Stimulated activated CD4-positive, alpha-beta T cell treated with anti-CD3 and anti-CD28 coated beads, TNF-alpha, amount 100 ng/mL, for 1 hour (primary cell): ENCODE data around the gene LONRF2.
"Not testable (repeated sequence)": the region's sequence is repeated elsewhere in the genome, so short reads cannot be mapped to it uniquely, and the experiment has no call there.

Experiments used
- DNase-seq, 3 donors: peaks; one replicate each; pipeline ENCODE4 v3.0.0-alpha.2; 2020; ENCODE audit warnings: low read depth in 3 of 3, low spot score in 1 of 3

The LONRF2 gene

GRCh38 chr2:100256416-100256815, 65.9 kb downstream of the LONRF2 start:
- no peak for DNase-seq

DNA sequence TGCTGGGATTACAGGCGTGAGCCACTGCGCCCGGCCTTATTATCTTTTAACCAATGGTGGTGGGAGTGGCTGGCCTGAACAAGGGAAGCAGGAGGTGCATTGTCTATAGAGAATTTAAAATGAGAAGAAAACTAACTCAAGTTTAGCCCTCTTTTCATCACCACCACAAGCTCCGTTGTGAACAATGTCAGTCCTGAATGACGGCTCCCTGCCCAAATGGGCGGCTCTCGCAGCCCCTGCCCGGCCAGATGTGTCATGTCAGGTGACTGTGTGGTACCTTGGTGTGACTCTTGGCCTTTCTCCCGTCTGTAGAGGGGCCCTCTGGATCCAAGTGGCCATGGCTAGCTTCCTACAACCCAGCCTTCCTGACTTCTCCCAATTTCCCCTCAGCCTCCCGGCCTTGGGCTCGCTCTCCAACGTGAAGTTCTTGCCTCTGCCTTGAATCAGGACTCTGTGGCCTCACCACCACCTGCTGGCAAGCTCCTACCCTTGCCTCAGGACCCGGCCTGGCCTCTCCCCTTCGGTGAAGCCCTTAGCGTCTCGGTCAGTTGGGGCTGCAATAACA, 67.6 kb downstream of the LONRF2 start:
- no peak for DNase-seq

DNA sequence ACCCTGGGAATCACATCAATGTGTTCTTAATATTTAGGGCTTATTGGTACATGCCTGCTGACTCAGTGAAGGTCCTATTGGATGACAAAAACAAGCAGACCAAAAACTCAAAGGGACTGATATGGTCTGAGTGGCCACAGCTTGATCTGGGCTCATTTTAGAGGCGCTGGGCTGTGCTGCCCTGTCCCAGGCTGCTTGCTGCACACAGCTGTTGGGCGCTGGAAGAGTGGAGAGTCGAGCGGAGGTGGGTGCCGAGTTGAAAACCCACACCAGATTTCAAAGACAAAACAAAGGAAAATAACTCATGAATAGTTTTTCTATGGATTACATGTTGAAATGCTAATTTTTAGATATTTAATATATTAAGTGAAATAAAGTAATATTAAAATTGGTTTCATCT, 68.5 kb downstream of the LONRF2 start:
- no peak for DNase-seq

DNA sequence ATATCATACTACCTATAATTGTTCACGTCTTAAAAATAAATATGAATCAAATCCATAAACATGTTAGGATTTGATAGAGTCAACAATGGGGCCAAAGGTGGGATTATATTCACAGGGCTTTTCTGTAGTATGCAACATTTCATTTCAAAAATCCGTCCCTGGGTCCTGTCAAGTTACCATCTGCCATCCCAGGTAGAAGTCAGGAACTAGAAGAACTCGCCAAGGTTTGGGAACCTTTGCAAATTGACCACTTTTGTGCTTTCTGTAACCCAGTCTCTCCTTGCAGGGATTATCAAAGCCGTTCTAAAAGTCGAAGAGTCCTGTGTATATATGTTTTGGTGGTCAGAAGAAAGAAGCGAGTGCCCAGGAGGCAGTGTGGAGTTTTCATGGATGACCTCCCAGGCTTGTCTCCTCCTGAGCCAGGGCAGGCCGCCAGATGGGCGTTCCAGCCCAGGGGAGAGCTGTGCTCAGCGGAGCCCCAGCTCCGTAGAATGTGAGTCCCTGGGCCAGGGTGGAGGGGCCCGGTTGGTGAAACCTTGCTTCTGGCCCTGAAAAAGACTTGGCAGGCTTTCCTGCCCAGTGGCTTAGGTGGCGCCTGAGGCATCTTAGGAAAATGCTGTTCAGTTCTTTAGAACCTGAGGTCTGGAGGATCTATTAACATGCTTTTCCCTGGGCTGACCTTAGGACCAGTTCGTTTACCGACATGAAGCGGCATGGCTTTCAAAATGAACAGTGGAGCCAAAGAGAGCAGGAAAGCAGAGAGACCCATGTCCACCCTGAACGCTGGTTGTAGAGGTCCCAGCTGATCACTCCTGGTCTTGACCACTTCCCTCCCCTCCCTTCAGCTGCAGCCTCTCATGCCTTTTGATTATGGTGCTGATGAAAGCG, 69.2 kb downstream of the LONRF2 start:
- DNase-seq: no peak

- DNase-seq: no peak
These were observed 71.7 kb downstream of the LONRF2 start for GRCh38 chr2:100250645-100251044.

DNA sequence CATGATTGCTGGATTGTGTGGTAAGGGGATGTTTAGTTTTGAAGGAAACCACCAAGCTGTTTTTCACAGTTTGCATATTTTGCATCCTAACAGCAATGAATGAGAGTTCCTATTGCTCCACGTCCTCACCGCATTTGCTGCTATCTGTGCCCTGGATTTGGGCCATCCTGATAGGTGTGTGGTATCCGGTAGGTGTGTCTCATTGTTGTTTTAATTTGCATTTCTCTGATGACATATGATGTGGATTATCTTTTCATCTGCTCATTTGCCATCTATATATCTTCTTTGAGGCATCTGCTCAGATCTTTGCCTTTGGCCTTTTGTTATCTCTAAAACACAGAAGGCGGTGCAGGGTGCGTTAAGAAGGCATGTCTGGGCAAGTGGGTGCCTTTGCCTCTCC, 73.3 kb downstream of the LONRF2 start:
- no peak for DNase-seq

DNA sequence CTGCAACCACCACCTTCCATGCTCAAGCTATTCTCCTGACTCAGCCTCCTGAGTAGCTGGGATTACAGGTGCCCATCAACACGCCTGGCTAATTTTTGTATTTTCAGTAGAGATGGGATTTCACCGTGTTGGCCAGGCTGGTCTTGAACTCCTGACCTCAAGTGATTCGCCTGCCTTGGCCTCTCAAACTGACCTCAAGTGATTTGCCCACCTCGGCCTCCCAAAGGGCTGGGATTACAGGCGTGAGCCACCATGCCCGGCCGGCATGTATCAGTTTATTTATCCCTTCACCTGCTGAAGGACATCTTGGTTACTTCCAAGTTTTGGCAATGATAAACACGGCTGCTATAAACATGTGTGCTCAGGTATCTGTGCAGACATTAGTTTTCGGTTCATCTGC, 73.7 kb downstream of the LONRF2 start:
- DNase-seq: not testable (repeated sequence)

DNA sequence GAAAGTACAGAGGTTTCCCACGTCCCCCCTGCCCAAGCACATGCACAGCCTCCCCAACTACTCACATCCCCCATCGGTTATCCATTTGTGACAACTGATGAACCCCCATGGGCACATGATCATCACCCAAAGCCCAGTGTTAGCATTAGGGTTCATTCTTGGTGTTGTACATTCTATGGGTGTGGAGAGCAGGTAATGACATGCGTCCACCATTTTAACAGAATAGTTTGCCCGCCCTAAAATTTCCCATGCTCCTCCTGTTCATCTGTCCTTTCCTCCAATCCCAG, 74.3 kb downstream of the LONRF2 start:
- no peak for DNase-seq

DNA sequence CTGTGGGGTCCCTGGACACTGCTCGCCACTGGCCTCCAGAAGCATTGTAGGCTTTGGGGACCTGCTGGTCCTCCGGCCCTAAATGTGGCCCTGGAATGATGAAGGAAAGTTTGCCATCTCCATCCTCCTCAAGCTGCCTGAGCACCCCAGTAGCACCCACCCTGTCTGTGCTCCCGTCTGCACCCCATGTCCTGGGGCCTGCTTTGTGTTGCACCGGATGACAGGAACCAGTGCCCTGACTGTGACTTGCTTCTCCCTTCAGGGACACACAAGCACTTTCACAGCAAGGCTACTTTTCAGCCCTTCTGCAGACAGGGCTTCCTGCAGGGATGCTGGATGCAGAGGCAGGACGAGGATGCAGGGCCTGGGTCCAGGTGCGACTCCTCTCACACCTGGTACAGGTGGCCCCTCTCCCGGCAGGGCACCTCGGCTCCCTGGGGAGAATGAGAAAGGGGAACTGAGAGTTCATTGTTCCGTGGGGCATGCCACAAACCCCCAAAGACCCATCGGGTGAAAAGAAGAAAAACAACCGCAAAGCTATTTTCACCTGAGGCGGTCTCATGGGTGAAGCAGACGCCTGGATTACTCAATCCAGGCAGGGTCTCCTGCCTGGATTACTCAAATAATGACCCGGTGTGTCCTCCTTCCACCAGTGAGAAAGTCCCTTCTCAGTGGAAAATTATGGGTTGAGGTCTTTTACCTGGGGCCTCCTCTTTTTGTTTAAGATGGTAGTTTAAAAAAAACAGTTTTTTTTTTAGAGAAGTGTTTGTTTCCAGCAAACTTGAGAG, 74.9 kb downstream of the LONRF2 start:
- no peak for DNase-seq

DNA sequence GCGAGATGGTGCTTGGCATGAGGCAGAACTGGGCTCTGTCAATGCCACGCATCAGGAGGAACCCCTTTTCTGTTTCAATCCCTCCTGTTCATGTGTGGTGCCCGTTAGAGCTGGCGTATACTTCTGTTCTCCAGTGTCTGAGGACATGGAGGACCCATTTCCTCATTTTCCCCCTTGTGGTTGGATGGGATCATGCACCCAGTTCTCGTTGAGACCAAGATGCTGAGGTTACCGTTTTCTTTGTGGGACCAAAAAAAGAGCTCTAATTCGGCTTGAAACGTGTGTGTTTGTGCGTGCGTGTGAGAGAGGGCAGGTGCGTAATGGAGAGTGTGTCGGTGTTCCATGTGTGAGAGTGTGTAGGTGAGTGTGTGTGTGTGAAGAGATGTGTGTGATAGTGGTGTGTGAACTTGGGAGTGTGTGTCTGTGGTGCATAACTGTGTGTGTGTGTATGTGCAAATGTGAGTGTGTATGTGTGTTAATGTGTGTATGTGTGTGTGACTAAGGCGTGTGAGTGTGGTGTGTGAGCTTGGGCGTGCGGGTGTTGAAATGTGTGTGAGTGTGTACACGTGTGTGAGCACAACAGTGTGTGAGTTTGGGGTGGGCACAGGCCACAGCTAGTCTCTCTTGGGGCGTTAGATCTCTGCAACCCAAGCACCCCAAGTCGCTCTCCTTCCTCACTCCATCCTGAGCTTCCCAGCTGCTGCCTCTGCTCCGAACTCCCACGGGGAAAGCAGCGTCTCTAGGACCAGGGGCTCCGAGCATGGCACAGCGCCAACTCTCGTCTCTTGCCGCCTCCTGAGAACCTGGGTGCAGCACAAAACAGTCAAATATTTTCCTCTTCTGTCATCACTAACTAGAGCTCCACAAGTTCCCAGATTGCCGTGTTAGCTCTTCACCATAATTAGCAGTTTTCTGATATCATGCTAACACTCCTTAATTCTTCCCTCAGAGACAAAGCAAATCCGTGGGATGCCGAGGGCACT, 75.8 kb downstream of the LONRF2 start:
- DNase-seq: no peak

DNA sequence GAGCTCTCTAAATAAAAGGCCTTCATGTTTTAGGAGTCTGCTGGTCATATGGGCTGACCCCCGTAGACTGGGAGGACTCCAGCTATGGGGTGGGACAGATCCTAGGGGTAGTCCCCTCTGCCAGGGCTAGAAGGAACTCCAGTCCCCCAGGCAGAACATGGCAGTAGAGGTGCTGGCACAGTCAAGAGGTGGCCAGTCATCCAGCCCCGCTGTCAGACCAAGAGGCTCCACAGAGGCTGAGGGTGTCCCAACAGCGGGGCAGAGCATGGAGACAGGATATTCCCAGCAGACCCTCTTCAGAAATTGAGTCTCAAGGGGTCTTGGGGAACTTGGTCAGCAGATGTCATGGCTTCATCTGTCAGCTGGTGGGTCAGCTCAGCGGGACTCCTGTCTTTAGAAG, 76.6 kb downstream of the LONRF2 start:
- no peak for DNase-seq

DNA sequence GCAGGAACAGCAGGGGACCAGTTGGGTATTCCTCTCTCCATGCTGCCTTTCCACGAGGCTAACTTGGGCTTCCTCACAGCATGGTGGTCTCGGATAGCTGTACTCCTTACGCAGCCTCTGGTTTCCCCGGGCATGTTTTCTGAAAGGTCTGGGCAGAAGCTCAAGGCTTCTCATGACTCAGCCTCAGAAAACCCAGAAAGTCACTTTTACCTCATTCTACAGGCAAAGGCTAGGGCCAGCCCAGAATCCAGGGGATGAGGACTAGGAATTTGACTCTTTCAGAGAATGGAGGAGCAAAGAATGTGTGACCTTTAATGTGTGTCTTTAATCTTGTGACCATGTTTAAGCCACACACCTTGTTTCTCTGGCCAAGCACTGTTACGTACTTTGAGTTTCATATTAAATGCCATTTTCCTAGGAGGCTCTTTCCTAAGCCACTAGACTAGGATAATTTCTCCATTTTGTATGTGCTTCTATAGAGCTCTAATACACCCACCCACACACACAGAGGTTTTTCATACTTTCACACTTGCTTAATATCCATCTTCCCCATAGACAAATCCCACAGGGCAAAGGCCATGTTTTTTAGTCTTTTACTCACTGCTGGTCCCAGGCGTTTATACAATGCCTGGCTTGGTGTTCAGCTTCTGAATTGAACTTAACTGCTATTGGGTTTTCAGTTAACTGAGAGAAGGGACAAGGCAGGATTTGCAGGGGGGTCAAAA, 77.3 kb downstream of the LONRF2 start:
- no peak for DNase-seq

- DNase-seq: no peak
These were observed 78.7 kb downstream of the LONRF2 start for GRCh38 chr2:100243631-100244030.

DNA sequence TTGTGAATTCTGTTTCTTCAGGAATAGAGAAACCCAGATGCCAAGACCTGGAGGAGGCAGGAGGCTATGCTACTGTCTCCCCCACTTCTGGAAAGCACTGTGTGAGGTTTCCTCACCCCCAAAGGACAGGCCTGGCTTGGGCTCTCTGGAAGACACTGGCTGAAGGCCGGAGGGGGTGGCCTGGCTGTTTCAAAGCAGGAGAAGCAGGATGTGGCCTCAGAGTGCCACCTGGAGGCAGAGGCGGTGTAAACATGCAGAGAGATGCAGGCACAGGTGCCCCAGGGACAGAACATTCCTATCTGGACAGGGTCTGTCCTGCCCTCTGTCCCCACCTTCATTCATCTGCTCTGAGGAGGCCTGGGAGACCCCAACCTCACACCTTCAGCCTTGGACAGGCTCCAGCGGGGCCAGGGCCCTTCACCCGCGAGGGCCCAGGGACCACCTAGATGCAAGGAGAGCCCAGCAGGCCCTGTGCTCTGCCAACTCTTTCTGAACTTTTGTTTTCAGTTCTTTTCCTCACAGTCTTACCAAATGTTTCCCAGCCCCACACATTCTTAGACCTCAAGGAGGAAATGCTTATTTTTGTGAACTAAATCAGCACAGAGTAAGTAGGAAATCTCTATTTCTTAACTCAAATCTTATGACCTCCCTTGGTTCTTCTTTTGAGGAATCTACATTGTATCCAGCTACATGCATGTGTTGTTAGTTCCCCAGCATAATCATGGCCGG, 79.2 kb downstream of the LONRF2 start:
- peak in 1 of 3 donors; percentile 17 for DNase-seq

DNA sequence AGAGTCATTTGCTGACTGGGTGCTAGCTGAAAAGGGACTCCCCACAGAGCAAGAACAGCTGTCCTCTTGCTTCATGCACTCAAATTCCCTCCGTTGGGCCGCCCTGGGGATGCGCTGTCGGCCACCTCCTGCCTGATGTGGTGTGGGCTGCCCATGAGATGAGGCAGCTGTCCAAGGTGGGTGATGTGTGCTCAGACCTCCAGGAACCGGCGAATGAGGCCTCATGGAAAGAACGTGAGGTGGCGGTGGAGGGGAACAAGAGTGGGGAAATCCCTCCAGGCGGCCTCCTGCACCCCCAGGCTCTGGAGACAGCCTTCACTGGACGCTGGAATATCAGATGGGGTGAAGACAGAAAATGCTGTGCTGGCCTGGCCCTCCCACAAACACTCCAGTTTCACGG, 79.8 kb downstream of the LONRF2 start:
- no peak for DNase-seq

DNA sequence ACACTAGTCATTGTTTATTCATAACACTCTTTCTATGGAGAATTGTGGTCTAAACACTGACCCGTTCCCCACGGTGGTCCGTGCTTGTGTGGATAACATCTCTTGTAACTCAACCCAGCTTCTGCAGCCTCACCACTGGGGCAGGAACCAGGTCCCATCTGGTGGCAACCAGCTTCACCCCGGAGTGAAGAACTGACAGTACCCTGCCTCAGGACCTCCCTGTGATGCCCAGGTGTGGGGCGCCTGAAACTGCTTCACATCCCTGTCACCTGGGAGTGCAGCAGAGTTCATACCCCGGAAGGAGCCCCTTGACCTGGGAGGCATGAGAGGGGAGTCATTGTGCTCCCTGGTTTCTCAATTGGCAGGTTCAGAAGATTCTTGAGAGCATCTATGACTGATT, 81.1 kb downstream of the LONRF2 start:
- DNase-seq: no peak

DNA sequence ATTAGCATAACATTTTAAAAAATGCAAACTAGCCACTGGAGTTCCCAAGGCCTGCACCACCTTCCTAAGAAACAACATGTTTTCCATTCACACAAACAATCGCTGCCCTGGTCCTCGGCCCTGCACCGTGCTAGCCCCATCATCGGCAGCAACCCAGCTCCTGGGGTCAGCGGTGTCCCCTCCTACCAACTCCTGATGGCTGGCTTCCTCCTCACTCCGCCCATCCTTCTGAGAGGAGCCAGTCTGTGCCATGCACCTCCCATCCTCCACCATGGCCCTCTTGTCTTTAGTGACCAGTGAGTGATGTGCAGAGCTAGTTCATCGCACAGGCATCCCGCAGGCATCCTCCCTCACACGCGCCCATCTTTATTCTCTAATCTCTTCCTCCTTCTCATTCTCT, 81.9 kb downstream of the LONRF2 start:
- DNase-seq: no peak

DNA sequence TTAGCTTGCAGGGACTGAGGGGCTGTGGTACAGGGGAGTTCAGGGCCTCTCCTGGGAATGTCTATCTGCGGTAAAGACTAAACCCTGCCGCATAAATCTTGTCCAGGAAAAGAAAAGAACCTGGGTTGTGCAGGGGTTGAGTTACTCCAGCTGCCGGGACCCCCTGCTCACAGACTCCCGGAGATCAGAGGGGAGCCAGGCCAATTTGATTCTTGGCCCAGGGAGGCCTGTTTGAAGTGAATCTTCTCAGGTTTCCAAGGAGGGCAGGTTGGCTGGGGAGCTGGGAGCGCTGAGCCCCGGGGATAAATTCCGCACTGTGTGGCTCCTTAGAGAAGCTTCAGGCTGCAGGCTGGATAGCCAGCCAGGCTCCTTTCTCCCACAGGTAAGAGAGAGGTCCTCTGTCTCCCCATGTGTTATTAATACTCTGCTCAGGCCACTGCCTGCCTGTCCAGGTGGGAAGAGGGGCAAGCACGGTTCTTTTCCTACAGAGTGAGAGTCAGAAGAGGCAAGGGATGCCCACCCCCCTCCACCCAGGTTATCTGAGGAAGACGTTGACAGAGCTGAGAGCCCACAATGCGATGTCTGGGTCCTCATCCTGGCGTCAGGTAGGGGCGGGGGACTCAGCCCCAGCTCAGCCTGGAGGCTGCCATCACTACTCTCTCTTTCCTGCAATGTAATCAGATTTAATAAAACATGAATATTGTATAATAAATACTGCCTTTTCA, 82.7 kb downstream of the LONRF2 start:
- DNase-seq: no peak

GRCh38 chr2:100238471-100238870, 83.8 kb downstream of the LONRF2 start:
- no peak for DNase-seq
